Transverse colon (tissue), 4 donors: ENCODE results near the gene CDC42BPB. TPM values are rescaled to one million over a fixed set of nuclear protein-coding genes. Genes with fewer than 3 reads are reported as not detected.

Experiments
- DNase-seq: peaks from one replicate; pipeline ENCODE4 v3.0.0-alpha.2; 2019
- H3K27ac ChIP-seq, 4 donors: fragments of 200-600 bp; sonication (generic); 2 replicates each; pipeline ENCODE4 v1.5.1; 2016 to 2018; ENCODE audit warnings: inconsistent platforms in 4 of 4
- H3K27me3 ChIP-seq: fragments of 200-600 bp; sonication (generic); 2 replicates; pipeline ENCODE4 v1.5.1; 2017; ENCODE audit warnings: inconsistent platforms
- H3K36me3 ChIP-seq, 4 donors: fragments of 200-600 bp; sonication (generic); 2 replicates each; pipeline ENCODE4 v1.5.1; 2017 to 2019; ENCODE audit warnings: inconsistent platforms in 4 of 4
- H3K4me1 ChIP-seq, 4 donors: fragments of 200-600 bp; sonication (generic); 2 replicates each; pipeline ENCODE4 v1.5.1; 2017 to 2020; ENCODE audit warnings: inconsistent platforms in 4 of 4
- H3K4me3 ChIP-seq, 4 donors: fragments of 200-600 bp; sonication (generic); 1 replicate in 1 of 4; 2 replicates in 3 of 4; pipeline versions ENCODE4 v1.5.1 to v1.6.1; 2017 to 2019; ENCODE audit warnings: inconsistent platforms in 4 of 4
- H3K9me3 ChIP-seq, 2 donors: fragments of 200-600 bp; sonication (generic); 2 replicates each; pipeline ENCODE4 v1.5.1; 2017 to 2019; ENCODE audit warnings: inconsistent platforms in 2 of 2
- EP300 ChIP-seq: sonication (generic); formaldehyde crosslinking; IDR thresholded peaks from one replicate; pipeline ENCODE4 v1.6.1; 2017; ENCODE audit warnings: antibody characterized with exemption, low read depth
- POLR2A ChIP-seq: fragments of 450-650 bp; IDR thresholded peaks from one replicate; pipeline ENCODE4 v1.6.1; 2016; ENCODE audit warnings: antibody characterized with exemption, mild to moderate bottlenecking, moderate library complexity
- POLR2AphosphoS5 ChIP-seq, 3 donors: sonication (generic); formaldehyde crosslinking; IDR thresholded peaks; one replicate each; pipeline ENCODE4 v1.6.1; 2016; ENCODE audit warnings: antibody characterized with exemption in 3 of 3
- WGBS, 2 donors: methylation state at CpG; one replicate each; pipeline ENCODE4 v1.1.5; 2018; ENCODE audit warnings: low coverage in 1 of 2; 5-methylcytosine and 5-hydroxymethylcytosine counted together
- in situ Hi-C, 4 donors: fragments of 200-750 bp; cut with MboI; loops; one replicate each; pipeline versions ENCODE4 v1.15.0 to v1.15.1; 2017; ENCODE audit warnings: low sequenced_read_pairs in 3 of 4, low pct_ligation_motif_present in 1 of 4, low pct_unique_long_range_greater_than_20kb in 1 of 4
- intact Hi-C: fragments of 100-400 bp; cut with DNase I; formaldehyde crosslinking; loops from one replicate; pipeline ENCODE4 v1.15.1; 2023; ENCODE audit warnings: low total_unique reads
- total RNA-seq, 4 donors: library from RNA; depleted of rRNA; stranded (reverse); fragments of >200 nt; gene quantifications; one replicate each; pipeline ENCODE4 v1.1.0, GENCODE V29; 2016
- TF ChIP-seq, protein P1 (sequence below), 5 experiments: fragments of 200-600 bp in 3 of 5; fragments of 450-650 bp in 2 of 5; sonication (generic) in 3 of 5; IDR thresholded peaks; 1 replicate in 2 of 5; 2 replicates in 3 of 5; pipeline ENCODE4 v1.5.1; 2016 to 2017; ENCODE audit warnings: antibody characterized with exemption in 5 of 5, inconsistent platforms in 3 of 5, mild to moderate bottlenecking in 2 of 5, moderate library complexity in 1 of 5

CDC42BPB gene
- total RNA-seq, 4 donors from 2014 or later: 109 to 160 (median 123) TPM

DNA sequence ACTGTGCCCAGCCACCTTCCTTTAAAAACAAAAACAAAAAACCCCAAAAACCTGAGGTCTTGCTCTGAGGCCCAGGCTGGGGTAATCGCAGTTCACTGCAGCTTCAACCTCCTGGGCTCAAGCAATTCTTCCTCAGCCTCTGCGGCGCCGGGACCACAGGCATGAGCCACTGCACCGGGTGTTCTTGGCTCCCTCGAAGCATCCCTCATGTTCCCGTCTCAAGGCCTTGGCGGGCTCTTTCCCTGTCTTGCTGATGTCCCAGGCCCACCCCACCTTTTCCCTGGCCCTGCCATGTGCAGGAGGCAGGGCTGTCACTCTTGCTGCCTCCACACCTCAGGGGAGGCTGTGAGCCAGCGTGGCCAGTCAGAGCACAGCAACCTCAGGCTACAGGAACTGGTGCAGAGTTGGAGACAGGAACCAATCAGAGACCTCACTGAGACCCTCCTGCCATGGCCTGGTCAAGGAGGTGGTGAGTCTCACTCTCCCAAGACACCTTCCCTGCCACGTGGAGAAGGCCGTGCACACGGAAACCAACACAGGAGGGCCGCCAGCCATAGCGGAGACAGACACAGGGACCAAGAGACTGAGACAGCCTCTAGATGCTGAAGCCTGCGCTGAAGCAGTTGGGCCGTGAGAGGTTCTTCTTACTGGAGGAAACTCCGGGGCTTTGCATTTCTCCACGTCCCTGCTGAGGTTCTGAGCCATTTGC lies 140.8 kb downstream of the CDC42BPB start:
- H3K27ac ChIP-seq: no peak overlapping the region
- no peak for TF ChIP-seq POLR2A
- TF ChIP-seq EP300: no peak
- TF ChIP-seq POLR2AphosphoS5 (IDR thresholded peaks at IDR 0.05): no peak
- TF ChIP-seq, protein P1, sequence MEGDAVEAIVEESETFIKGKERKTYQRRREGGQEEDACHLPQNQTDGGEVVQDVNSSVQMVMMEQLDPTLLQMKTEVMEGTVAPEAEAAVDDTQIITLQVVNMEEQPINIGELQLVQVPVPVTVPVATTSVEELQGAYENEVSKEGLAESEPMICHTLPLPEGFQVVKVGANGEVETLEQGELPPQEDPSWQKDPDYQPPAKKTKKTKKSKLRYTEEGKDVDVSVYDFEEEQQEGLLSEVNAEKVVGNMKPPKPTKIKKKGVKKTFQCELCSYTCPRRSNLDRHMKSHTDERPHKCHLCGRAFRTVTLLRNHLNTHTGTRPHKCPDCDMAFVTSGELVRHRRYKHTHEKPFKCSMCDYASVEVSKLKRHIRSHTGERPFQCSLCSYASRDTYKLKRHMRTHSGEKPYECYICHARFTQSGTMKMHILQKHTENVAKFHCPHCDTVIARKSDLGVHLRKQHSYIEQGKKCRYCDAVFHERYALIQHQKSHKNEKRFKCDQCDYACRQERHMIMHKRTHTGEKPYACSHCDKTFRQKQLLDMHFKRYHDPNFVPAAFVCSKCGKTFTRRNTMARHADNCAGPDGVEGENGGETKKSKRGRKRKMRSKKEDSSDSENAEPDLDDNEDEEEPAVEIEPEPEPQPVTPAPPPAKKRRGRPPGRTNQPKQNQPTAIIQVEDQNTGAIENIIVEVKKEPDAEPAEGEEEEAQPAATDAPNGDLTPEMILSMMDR (IDR thresholded peaks at IDR 0.05): no peak
- in situ Hi-C loops (loop anchor here in 3 of 4 donors (25.0 kb wide), 2 partner anchors 154 to 229 kb away; no protein-coding TSS in a partner anchor), intact Hi-C loops (loop anchor here (5.0 to 10.0 kb wide), 2 partner anchors 142 to 224 kb away; partner anchors contain the start of gene TRAF3)
- no peak for DNase-seq
- no peaks in the 10 kb centered on the region for H3K27me3 ChIP-seq
- no peaks in the 10 kb centered on the region for H3K36me3 ChIP-seq
- H3K9me3 ChIP-seq: no peaks in the 10 kb centered on the region
- H3K4me1 ChIP-seq: no peaks in the 10 kb centered on the region
- H3K4me3 ChIP-seq: no peak overlapping the region
- 67% methylated on average over 18 of the region's 18 CpGs; no CpG with 5 or more reads in 1 of the 2 donors for WGBS, 2 donors

DNA sequence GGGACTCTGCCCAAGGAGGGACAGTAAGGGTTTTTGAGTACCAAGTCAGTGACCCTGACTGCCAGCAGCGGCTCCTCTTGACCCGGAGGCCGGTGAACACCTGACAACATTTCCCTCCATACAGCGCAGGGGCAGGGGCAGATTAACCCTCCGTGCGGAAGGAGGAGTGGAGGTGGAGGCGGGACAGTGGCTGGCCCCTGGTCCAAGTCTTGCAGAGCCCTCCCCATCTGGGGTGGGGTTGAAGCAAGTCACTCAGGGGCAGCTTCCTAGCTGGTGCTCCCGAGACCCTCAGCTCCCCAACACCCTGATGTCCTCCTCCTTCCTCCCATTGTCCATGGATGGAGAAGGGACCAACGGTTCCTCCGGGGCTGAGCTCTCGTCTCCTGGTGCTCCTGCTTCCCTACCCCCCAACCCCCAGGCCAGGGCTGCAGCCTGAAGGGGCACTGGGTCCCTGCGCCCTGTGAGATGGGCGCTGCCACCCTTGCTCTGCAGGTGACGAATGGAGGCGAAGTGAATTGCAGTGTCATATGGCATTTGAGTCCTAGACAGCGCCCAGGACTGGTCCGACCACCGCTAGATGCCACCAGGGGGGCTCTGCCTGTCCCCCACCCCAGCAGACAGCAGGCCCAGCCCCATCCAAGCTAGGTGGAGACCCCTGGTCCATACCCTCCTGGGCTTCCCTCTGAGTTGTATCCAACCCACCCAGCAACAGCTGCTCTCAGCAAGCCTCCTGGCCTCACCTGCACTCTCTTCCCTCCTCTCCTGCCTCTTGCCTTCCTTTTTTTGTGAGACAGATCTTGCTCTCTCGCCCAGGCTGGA lies 141.8 kb downstream of the CDC42BPB start:
- no peak overlapping the region for H3K4me3 ChIP-seq
- intact Hi-C loops: loop anchor here (5.0 to 10.0 kb wide), 2 partner anchors 141 to 223 kb away; partner anchors contain the start of gene TRAF3
- in situ Hi-C loops: loop anchor here in 3 of 4 donors (25.0 kb wide), 2 partner anchors 153 to 228 kb away; no protein-coding TSS in a partner anchor
- 80 to 87% methylated on average over 1 to 19 of the region's 19 CpGs for WGBS, 2 donors
- no peak for TF ChIP-seq EP300
- no peak for TF ChIP-seq POLR2A
- TF ChIP-seq, protein P1 (IDR thresholded peaks at IDR 0.05): no peak
- TF ChIP-seq POLR2AphosphoS5 (IDR thresholded peaks at IDR 0.05): no peak
- no peaks in the 10 kb centered on the region for H3K9me3 ChIP-seq
- no peak for DNase-seq
- H3K27ac ChIP-seq: no peak overlapping the region
- no peaks in the 10 kb centered on the region for H3K27me3 ChIP-seq
- H3K4me1 ChIP-seq: no peaks in the 10 kb centered on the region
- no peaks in the 10 kb centered on the region for H3K36me3 ChIP-seq

DNA sequence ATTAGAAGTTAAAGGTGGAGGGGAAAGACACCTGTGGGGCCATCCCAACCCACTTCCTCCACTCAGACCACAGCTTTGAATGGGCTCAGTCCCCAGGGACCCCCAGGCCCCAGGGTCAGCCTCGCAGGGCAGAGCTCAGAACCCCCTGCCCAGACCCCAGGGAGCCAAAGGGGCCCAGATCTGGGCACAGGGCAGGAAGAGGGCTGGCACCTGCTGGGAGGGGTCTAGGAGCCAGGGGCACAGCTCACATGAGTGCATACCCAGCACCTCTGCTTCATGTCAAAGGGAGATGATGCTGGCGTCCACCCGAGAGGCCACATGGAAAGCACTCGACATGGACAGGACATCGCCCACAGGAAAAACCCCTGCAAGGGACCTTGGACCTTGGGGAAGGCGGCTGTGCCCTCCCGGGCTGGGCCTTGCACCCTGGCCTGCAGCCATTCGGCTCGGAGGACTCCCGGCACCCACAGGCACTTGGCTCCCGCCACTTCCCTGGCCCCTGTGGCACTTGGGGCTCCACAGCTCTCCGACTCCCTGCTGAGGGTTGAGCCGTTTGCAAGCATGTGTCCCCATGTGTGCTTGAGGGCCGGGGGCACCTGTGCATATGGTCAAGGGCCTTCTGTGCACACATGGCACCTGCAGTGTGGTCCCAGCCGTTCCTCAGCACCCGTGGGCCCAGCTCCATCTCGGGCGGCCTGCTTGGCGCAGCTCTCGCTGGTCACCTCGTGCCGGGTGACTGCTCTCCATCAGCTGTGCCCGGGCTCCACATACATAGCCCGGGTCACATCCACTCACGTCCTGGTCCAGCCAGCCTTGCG lies 142.7 kb downstream of the CDC42BPB start:
- in situ Hi-C loops (loop anchor here in 3 of 4 donors (25.0 kb wide), 2 partner anchors 152 to 227 kb away; no protein-coding TSS in a partner anchor), intact Hi-C loops (loop anchor here (5.0 to 10.0 kb wide), 2 partner anchors 140 to 222 kb away; partner anchors contain the start of gene TRAF3)
- Histone ChIP-seq H3K36me3 (no peaks in the 10 kb centered on the region), H3K4me3 (no peak overlapping the region), H3K27ac (no peak overlapping the region), H3K9me3 (no peaks in the 10 kb centered on the region), H3K4me1 (no peaks in the 10 kb centered on the region), H3K27me3 (no peaks in the 10 kb centered on the region)
- DNase-seq: no peak
- TF ChIP-seq, protein P1 (IDR thresholded peaks at IDR 0.05): no peak
- TF ChIP-seq POLR2AphosphoS5 (IDR thresholded peaks at IDR 0.05): no peak
- TF ChIP-seq EP300: no peak
- TF ChIP-seq POLR2A: no peak
- WGBS, 2 donors: 83% methylated on average over 26 of the region's 26 CpGs; no CpG with 5 or more reads in 1 of the 2 donors
